GM18951 (cell line): ENCODE measurements around the gene ADARB2.
"Not testable (repeated sequence)": the region's sequence is repeated elsewhere in the genome, so short reads cannot be mapped to it uniquely, and the experiment has no call there.

Experiments used
- POLR2A ChIP-seq: IDR thresholded peaks from 4 replicates; pipeline ENCODE4 v1.6.1; 2011; ENCODE audit warnings: mild to moderate bottlenecking; ENCODE audit not compliant: insufficient read length, insufficient read depth; ENCODE audit errors: extremely low read depth
- in situ Hi-C: fragments of 300-500 bp; cut with MboI; formaldehyde crosslinking; loops from one replicate; pipeline ENCODE4 v1.12.0; 2022; ENCODE audit warnings: low sequenced_read_pairs, mixed read lengths, inconsistent platforms; ENCODE audit not compliant: unreplicated experiment

ADARB2 gene

DNA sequence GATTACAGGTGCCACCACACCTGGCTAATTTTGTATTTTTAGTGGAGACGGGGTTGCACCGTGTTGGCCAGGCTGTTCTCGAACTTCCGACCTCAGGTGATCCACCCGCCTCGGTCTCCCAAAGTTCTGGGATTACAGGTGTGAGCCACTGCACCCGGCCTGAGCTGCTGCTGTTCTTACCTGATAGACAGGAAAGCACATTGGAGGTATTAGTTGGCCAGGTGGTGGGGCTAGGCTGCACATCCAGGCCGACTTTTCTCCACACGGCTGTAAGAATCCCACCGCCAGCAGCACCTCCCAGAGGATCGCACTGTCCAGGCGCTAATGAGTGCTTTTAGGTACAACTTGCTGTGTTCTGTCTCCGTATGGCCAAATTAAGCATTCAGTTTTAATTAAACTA lies 568.6 kb downstream of the ADARB2 start:
- in situ Hi-C loops, result no loop called here
- TF ChIP-seq POLR2A, result no peak

DNA sequence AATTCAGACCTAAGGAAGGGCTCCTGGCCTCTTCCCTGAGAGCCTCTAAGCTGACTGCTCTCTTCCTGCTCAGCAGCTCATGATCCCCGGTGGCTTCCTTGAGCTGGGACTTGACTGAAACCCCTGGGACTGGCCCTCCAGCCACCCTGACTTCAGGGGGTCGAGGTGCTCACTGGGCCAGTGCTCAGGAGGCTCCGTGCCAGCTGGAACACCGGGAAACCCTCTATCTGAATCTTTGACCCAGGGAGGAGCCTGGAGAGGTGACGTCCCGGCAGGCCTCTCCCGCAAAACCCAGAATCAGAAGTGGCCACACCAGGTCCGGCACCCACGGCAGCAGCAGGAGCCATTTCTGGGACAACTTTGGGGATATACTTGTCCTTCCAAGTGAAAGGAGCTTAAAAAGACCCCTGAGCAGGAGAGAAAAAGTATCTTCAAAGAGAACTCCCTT lies 570.5 kb downstream of the ADARB2 start:
- in situ Hi-C loops, result no loop called here
- no peak for TF ChIP-seq POLR2A

DNA sequence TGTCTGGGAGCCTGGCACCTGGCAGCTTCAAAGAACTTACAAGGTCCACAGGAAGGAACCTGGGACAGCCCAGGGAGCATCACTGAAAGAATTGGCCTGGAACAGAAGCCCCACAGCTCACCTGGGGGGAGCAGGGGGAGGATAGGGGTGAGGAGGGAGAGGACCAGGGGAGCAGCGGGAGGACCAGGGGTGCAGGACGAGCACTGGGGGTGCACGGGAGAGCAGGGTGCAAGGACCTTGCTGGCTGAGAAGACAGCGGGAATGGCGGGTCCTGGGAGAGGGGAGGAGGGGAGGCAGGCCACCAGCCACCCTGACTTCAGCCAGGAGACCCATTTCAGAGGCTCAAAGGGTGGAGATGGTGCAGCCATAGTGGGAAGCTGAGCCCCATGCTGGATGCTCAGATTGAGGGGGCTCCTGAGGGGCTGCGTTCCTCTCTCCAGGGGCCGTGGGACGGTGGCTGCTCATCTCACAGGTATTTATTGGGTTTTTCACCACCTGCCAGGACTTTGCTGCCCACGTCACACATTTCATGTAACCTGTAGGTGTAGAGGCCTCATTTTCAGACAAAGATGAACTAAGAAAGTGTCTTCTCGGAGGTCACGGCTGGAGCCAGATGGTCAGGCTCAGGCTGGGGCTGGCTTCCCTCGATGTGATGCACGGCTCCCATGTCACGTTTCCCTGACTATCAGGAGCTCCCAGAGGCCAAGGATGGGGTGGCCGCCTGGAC lies 571.1 kb downstream of the ADARB2 start:
- no peak for TF ChIP-seq POLR2A
- in situ Hi-C loops, result no loop called here

DNA sequence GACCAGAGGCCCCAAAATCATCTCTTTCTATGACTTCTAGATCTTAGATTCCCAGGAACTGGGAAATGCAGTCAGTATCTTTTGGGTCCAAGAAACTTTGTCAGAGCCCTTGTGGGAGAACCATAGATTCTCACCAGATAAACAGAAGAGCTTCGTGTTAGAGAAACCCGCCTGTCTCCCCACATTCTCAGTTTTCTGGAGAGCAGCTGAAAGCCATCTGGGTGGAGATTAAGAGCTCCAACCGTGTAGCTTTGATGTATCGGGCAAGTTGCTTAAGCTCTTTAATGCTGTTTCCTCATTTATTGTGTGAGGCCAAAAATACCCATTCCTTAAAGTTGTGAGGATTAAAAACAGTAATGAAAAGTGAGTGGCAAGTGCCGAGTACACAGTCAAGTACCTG lies 573.5 kb downstream of the ADARB2 start:
- in situ Hi-C loops, result no loop called here
- no peak for TF ChIP-seq POLR2A

DNA sequence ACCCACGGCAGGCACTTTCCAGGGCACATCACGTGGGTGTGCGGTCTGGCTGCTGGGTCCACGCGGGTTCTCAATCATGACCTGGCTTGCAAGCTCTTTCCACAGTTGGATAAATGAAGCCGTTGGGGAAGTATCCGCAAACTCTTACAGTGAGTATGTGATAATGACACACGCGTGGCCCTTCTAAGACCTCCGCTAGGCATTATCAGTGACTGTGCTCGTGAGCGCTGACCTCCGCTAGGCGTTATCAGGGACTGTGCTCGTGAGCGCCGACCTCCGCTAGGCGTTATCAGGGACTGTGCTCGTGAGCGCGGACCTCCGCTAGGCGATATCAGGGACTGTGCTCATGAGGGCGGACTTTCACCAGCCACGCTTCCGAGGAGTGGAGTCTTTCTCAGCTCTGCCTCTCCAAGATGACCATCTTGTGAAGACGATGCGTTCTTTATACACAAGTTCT lies 574.1 kb downstream of the ADARB2 start:
- in situ Hi-C loops, result no loop called here

DNA sequence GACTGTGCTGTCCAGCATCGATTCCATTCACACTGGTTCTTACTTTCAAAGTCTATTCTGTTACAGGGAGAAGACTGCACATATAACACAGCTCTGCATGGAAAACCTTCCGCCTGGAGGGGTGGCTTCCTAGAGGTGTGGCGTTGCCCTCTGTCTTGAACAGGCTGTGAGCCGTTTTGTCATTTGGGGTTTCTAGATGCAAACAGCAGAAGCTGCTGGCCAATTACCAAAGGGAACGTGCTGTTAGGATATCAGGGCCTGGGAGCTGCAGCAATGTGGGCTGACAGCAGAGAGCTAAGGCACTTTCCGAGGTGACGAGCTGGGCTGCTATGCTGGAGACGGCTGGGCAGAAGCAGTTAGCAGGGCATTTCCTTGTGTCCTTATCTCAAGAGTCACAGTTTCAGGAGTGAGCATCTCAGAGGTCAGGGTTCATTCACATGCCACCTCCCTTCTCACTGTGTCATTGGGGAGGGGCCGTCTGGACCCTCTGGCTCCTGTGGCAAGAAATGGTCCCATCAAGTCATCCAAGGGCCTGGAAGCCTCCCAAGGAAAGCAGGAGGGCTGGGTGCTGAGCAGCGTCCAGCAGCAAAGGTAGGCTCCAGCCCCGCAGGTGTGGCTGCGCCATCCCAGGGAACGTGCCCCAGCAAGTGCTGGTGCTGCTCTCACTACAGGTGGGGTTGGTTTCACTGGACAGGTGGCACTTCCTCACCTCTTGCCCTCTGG lies 574.7 kb downstream of the ADARB2 start:
- in situ Hi-C loops, result no loop called here
- TF ChIP-seq POLR2A, result no peak

More for the DNA sequence above, 574.1 kb downstream of the ADARB2 start:
- no peak for TF ChIP-seq POLR2A

DNA sequence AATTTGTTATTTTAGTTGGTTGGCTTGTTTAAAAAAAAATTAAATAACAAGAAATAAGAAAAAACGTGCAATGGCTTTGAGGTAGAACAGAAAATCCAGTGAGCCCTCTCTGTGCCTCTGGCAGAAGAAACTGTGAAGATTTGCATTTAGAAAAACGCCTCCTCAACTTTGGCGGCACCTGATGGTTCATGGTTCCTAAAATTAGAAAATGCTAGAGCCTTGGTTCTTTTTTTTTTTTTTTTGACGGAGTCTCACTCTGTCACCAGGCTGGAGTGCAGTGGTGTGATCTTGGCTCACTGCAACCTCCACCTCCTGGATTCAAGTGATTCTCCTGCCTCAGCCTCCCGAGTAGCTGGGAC lies 576.0 kb downstream of the ADARB2 start:
- in situ Hi-C loops, result not testable (repeated sequence)

DNA sequence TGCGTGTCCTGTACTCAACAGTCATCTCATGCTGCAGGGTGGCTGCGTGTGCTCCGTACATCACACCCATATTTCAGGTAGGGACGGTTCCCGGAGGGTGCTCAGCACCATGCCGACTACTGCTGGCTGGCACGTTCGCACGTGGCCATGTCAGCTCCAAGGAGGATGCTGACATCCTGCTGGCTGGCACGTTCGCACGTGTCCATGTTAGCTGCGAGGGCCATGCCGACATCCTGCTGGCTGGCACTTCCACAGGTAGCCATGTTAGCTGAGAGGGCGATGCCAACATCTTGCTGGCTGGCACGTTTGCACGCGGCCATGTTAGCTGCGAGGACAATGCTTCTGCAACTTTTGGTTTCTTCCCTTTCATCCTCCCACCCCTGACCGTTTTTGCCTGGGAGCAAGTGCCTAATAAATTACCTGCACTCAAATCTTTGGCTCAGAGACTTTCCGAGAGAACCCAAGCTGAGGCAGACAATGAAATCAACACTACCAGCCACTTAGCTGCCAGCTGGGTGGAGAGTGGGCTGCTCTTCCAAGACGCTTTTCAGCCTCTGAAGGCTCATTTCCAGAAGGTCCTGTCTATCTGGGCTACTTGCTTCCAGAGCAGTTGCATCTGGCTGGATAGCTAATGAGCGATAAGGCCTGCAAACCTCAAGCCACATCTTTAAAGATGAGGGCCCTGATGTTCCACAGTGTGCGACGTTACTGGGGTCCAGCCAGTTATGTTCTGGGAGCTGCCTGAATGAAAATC lies 576.6 kb downstream of the ADARB2 start:
- in situ Hi-C loops, result no loop called here
- no peak for TF ChIP-seq POLR2A

DNA sequence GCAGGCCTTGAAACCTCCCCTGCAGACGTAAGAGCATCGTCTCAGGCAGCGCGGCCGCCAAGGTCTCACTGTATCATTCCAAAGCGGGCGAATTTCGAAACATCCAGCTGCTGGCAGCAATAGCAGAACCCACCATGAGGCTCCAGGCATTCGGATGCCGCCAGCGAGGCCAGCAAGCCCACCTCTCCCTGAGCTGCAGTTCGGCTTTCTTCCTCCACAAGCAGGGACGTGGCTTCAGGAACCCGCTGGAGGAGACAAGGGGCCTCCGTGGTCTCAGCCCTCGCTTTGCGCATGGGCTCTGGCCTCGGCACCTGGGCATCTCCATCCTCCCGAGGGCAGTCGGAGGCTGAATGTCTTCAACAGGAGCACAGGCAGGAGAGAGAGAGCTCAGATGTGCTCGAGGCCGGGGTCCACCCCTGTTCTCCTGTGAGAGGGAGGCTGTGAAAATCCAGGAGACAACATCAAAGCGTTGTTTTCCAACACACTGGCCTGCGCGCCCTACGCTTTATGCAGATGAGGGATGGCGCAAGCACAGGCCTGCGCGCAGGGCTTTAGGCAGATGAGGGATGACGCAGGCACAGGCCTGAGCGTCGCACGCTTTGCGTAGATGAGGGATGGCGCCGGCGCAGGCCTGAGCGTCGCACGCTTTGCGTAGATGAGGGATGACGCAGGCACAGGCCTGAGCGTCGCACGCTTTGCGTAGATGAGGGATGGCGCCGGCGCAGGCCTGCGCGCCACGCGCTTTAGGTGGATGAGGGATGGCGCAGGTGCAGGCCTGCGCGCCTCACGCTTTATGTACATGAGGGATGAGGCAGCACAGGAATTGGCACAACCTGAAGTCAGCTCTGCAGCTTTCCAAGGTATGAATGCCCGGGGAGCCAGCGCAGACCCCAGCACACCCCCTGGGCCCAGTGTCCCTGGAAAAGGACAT lies 577.9 kb downstream of the ADARB2 start:
- in situ Hi-C loops, result no loop called here
- TF ChIP-seq POLR2A, result no peak

DNA sequence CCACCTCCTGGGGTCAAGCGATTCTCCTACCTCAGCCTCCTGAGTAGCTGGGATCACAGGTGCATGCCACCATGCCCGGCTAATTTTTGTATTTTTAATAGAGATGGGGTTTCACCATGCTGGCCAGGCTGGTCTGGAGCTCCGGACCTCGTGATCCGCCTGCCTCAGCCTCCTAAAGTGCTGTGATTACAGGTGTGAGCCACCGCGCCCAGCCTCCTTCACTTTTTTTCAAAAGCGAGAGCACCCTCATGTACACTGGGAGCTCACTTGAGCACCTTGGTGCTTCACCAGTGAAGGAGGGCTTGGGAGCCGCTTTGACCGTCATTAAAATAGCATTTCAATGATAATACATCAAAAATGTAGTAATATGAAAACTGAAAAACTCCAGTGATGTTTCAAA lies 578.8 kb downstream of the ADARB2 start:
- in situ Hi-C loops, result not testable (repeated sequence)

DNA sequence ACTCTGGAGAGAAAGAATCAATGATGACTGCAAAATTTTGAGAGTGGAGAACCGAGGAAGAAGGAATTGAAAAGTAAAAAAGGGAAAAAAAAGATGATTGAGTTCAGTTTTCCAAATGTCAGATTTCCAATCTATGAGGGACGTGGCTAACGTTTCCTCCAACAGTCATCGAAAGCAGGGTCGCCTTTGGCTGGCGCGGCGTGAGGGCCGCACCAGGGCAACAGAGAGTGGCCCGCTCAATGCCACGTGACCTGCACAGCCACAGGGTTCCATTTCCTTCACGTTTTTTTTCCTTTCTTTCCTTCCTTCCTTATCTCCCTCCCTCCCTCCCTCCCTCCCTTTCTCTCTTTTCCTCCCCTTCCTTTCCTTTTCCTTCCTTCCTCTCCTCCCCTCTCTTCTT lies 579.3 kb downstream of the ADARB2 start:
- no peak for TF ChIP-seq POLR2A
- in situ Hi-C loops, result no loop called here

DNA sequence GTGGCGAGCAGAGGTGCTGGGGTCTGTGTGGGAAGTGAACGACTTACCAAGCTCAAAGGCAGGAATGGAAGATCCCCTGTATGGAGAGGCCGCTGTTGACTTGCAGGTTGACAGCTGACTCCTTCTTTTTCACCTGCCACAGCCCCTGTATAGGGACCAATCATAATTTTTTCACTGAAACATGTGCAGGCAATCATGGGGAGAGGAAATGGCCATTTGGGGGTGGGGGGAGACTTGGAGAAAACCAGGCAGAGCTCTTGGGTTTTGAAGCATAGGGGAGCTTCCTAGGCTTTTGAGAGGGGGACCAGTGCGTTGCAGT lies 579.8 kb downstream of the ADARB2 start:
- no peak for TF ChIP-seq POLR2A
- in situ Hi-C loops, result no loop called here
